Fibroblast of the aortic adventitia (primary cell): ENCODE results near the gene DCDC2B. TPM values are rescaled to one million over a fixed set of nuclear protein-coding genes. Genes with fewer than 3 reads are reported as not detected.

Source experiments
- DNase-seq: peaks from one replicate; pipeline ENCODE4 v3.0.0-alpha.2; 2010; ENCODE audit warnings: low read depth
- H3K4me3 ChIP-seq: 2 replicates; pipeline ENCODE4 v1.5.1; 2011; ENCODE audit warnings: low read depth, mild to moderate bottlenecking, control low read depth, low read length, moderate library complexity
- total RNA-seq: library from RNA; depleted of rRNA; stranded (reverse); fragments of >200 nt; gene quantifications from 2 replicates; pipeline ENCODE4 v1.2.3, GENCODE V29; 2012; ENCODE audit warnings: low replicate concordance
- TF ChIP-seq, protein P1 (sequence below): IDR thresholded peaks from 2 replicates; pipeline ENCODE4 v1.5.1; 2011; ENCODE audit warnings: mild to moderate bottlenecking, low read length, control low read depth, inconsistent platforms; ENCODE audit not compliant: insufficient read depth

The DCDC2B gene
- total RNA-seq, 1 donor, result not detected

DNA sequence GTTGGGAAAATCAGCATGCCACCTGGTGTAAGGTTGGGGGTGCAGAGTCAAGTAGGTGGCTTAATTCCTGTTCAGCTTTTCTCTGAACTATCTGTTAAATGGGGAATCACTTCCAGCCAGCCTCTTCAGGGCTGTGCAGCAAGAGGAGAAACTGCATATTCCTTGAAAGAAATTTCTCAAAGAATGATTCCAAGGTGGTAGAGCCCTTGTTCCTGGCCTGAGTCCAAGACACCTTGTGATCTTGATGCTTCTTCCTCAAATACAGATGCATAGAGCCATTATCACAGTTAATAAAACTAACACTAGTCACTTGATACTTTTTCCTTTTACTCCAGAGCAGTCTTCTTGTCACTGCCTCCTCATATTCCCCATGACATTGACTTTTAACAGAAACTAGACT is 24.2 kb upstream of the DCDC2B start:
- H3K4me3 ChIP-seq, result no peak overlapping the region
- TF ChIP-seq, protein P1, sequence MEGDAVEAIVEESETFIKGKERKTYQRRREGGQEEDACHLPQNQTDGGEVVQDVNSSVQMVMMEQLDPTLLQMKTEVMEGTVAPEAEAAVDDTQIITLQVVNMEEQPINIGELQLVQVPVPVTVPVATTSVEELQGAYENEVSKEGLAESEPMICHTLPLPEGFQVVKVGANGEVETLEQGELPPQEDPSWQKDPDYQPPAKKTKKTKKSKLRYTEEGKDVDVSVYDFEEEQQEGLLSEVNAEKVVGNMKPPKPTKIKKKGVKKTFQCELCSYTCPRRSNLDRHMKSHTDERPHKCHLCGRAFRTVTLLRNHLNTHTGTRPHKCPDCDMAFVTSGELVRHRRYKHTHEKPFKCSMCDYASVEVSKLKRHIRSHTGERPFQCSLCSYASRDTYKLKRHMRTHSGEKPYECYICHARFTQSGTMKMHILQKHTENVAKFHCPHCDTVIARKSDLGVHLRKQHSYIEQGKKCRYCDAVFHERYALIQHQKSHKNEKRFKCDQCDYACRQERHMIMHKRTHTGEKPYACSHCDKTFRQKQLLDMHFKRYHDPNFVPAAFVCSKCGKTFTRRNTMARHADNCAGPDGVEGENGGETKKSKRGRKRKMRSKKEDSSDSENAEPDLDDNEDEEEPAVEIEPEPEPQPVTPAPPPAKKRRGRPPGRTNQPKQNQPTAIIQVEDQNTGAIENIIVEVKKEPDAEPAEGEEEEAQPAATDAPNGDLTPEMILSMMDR, result no peak
- DNase-seq, result no peak

DNA sequence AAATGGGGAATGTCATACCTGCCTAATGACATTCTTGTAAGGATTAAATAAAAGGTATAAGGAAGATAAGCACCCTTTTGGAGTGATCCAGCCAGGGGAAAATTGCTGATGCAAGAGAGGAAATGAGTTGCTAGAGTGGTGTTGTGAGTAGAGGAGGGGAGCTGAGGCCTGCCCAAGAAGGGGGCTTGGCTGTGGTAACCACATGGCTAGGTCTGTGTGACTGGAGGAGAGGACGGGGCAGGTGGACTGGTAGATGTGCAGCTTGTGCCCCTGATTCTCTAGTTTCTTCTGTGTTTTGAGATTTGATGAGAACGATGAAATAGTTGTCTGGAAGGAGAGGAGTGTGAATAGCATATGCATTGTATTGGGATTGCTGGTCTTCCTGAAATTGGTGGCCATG is 22.8 kb upstream of the DCDC2B start:
- no peak overlapping the region for H3K4me3 ChIP-seq
- no peak for DNase-seq
- TF ChIP-seq, protein P1, result no peak

DNA sequence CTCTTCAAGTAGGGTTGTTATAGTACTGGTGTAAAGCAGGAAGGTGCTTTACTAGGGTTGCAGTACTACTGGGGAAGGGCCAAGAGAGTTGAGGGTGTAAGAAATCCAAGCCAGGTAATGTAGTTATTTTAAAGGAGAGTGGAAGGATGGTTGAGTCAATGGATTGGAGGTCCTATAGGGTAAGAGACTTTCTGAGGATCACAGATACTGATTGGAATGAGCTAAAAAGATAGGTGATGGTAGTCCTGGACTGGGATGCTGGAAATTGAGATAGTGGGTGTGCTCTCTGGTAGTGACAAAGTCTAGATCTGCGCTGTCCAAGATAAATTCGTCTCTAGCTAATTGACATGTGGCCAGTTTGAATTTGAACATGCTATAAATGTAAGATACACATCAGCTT is 22.4 kb upstream of the DCDC2B start:
- H3K4me3 ChIP-seq, result no peak overlapping the region
- no peak for DNase-seq
- TF ChIP-seq, protein P1, result no peak

DNA sequence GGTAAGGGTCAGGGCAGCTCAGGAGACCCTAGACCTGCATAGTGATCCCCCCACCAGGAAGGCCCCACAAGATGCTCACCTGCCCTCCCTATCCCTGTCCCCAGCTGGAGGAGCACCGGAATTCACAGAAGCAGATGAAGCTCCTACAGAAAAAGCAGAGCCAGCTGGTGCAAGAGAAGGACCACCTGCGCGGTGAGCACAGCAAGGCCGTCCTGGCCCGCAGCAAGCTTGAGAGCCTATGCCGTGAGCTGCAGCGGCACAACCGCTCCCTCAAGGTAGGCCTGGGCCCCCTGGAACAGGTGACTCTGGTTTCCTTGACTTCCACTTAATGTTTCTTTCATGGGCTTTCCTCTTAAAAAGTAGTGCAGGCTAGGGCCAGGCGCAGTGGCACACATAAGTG is 21.0 kb upstream of the DCDC2B start:
- no peak for DNase-seq
- H3K4me3 ChIP-seq, result no peak overlapping the region
- TF ChIP-seq, protein P1, result no peak

DNA sequence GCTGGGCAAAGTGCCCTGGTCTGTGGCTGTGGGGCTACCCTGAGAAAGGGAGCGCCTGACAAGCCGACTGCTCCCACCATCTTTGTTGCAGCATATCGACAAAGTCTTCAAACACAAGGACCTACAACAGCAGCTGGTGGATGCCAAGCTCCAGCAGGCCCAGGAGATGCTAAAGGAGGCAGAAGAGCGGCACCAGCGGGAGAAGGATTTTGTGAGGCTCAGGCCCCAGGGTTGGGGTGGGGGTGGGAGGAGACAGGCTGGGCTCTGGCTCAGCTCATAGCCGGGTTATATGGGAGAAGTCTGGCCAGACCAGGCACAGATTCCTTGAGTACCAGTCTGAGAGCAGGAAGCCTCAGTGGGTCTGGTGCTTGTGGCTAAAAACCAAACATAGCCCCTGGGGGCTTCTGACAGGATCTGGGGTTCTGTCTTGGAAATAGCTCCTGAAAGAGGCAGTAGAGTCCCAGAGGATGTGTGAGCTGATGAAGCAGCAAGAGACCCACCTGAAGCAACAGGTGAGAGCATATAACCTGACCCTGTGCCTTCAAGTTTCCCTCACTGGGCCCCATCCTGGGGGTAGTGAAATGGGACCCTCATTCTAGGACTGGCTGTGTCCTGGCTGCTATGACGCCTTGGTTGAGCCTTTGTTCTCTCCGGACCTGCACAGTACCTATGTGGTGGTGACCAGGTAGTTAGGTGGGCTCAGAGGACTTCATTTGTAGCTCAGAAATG is 16.5 kb upstream of the DCDC2B start:
- no peak overlapping the region for H3K4me3 ChIP-seq
- TF ChIP-seq, protein P1, result no peak
- no peak for DNase-seq

DNA sequence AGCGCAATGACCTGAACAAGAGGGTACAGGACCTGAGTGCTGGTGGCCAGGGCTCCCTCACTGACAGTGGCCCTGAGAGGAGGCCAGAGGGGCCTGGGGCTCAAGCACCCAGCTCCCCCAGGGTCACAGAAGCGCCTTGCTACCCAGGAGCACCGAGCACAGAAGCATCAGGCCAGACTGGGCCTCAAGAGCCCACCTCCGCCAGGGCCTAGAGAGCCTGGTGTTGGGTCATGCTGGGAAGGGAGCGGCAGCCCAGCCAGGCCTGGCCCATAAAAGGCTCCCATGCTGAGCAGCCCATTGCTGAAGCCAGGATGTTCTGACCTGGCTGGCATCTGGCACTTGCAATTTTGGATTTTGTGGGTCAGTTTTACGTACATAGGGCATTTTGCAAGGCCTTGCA is 13.9 kb upstream of the DCDC2B start:
- TF ChIP-seq, protein P1, result no peak
- no peak for DNase-seq
- H3K4me3 ChIP-seq, result no peak overlapping the region

DNA sequence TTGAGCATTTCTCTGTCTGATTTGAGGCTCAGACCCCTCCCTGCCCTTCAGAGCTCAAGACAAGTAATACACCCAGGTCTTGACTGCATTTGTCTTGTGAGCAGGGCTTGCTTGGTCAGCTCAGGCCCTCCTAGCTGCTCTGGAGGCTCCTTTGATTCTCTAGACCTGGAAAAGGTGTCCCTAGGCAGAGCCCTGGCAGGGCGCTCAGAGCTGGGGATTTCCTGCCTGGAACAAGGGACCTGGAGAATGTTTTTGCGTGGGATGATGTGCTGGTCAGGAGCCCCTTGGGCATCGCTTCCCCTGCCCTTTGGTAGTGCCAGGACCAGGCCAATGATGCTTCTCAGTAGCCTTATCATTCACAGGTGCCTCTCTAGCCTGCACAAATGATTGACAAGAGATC is 13.4 kb upstream of the DCDC2B start:
- H3K4me3 ChIP-seq, result no peak overlapping the region
- TF ChIP-seq, protein P1, result no peak
- DNase-seq, result no peak
